NAMALWA (cell line): ENCODE data around the gene FYN.
"Not testable (repeated sequence)": the region's sequence is repeated elsewhere in the genome, so short reads cannot be mapped to it uniquely, and the experiment has no call there.

ENCODE experiments used
- DNase-seq: peaks from one replicate; pipeline ENCODE4 v3.0.0-alpha.2; 2015; ENCODE audit warnings: low spot score

The FYN gene

DNA sequence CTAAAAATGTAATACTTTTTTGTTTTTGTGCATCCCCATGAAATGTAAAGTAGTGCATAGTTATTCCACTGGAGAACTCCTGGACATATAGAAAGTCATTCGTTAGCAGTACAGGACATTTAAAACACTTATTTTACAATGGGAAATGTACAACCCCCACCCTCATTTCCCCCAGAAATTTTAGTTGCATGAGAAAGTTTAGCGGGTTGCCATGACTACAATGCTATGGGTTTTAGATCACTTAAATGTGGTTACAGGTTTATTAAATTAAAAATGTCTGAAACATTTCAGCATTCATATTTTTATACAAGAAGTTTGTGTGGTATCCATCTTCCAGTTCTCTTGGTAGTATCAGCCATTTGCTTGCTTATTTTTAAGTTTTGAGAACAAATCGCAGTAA, 212.7 kb downstream of the FYN start:
- DNase-seq, result no peak

DNA sequence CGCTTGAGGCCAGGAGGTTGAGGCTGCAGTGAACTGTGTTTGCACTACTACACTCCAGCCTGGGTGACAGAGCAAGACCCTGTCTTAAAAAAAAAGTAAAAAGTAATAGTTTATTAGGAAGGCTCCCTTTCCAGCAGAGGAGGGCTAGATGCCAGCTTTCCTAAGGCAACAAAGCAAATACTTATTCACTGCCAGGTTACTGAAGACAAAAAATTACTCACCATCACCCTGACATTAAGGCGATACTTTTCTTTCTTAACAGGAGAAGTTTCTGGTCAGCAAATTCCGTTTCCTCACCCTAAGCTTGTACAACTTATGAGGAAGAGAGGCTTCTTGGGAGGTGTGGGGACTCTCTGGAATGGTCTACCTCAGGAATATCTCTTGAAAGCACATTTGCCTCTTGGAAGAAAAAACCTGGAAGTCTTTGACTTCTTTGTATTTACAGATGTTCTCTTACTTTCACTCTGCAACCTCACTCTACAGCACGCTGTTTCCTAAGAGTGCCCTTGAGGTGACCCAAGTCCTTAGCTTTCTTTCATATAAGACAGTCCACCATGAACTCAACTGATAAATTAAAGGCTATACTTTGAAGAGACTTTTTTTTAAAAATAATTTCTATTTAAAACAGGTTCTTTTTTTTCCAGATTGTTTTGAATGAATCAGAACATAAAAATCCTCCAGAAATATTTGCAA, 214.6 kb downstream of the FYN start:
- no peak for DNase-seq

DNA sequence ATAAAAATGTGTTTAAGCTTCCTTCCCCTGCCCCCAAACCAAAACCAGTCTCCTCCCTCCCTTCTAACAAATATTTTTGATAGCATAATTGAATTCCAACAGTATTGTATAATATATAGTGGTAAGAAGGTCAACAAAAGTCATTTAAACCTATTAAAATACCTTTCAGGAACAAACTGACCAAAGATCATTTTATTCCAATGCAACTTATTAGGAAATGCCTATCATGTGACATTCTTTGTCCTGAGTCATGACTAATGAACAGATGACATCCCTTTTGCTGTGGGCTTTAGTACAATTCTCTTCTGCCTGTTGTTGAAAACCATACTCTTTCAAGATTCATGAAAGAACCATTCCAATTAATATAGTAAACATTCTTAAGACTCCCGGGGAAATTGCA, 216.1 kb downstream of the FYN start:
- no peak for DNase-seq

DNA sequence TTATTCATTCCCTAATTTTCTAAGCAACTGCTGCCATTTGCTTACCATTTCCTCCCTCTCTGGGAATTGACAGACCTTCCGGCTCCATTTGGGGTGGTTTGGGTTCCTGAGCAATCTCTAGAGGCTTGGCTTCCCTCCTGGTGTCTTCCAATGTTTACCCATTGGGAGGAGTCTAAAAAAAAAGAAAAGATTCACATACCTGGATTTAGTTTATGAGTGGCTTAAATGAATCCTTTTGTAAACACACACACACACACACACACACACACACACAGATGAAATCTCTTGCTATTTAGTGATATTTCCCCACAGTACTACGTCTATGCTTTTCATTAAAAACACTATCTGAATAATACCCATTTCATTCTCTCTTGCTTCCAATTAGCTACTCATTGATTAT, 219.3 kb downstream of the FYN start:
- DNase-seq, result no peak

DNA sequence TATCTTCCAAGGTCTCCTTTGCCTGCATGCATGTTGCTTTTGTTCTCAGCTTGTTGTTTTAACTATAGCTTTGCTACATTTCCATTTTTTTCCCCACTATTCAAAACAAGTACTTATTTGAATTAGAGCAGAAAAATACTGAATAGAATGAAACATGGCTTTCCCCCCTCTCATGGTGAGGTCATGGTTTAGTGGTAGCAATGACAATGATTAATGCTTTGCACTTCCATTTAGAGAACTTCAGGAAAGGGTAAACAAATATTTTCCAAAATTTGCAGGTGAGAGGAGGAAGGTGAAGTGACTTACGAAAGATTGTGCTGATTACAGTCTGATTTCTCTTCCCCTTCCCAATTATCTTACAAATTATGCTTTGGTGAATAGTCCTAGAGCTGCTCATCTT, 219.8 kb downstream of the FYN start:
- no peak for DNase-seq

DNA sequence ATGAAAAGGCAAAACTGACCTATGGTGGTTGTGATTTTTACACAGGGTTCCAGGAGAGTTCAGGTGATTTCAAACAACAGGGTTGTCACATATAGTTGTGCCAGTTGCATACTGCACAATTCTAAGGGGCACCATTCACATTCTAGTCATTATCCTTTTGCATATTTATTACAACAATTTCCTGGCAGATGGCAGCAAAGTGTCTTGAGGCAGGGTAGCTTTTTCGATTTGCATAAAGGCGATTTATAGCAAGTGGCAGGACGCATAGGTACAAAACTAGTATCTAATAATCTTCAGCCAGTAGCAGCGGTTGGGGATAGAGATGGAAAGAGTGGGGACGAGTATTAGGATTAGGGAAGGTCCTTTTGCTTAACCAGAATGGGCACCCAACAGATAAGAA, 221.1 kb downstream of the FYN start:
- DNase-seq, result peak; percentile 16

DNA sequence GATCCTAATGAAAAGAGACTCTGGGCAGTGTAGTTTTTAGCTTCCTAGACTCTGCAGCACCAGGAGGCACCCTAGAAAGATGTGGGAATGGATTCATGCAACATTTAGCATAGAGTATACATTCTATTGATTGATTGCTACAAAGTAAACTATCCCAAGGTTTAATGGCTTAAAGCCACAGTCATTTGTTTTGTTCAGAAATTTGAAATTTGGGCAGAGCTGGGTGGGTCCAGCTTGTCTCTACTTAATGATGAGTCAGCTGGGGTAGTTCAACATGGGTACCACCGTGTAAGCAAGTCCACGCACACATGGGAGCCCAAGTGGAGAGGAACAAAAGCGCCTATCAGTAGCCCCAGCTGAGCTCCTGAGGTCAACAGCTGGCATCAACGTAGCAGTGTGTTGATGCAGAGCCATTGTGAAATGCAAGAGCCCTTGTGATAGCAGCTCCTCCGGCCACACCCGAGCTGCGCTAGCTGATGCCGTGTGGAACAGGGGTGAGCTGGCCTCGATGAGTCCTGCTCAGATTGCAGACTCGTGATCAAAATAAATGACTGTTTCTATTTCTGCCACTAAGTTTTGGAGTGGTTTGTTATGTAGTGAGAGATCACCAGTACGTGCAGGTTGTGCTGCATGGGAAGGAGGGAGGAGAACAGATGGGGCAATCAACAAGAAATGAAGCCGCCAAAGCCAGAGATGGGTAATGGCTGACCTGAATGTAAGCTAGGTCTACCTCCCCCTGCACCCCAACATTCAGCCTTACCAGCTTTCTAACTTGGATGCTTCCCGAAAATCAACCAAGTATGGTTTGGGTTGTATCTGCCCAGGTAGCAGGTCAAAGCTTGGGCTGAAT, 221.8 kb downstream of the FYN start:
- DNase-seq, result no peak

DNA sequence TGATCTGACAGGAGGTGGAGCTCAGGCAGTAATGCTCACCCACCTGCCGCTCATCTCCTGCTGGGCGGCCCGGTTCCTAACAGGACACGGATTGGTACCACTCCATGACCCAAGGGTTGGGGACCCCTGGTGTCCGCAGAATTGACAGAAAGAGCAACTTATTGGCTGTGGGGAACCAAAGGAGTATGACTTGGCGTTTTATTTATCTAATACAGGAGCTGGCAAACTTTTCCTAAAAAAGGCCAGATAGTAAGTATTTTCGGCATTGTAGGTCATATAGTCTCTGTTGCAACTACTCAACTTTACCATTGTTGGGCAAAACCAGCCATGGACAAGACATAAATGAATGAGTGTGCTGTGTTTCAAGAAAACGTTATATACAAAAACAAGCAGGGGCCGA, 223.2 kb downstream of the FYN start:
- DNase-seq, result no peak

DNA sequence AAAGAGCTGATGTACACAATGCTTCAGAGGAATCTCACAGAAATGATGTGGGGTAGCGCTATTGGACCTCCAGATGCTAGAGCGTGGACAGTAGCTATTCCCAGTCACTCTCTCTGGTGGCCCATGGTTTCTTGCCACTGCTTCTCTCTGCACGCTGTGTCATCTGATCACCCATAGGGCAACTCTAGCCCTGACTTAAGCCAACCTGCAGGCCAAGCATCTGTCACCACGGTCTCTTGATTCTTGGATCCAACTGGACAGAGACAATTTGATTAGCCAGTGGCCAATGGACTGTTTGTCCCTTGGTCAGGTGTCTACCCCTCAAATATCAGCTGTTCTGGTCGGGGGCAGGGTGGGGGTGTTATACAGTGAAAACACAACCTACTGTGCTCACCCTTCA, 225.2 kb downstream of the FYN start:
- DNase-seq, result no peak

DNA sequence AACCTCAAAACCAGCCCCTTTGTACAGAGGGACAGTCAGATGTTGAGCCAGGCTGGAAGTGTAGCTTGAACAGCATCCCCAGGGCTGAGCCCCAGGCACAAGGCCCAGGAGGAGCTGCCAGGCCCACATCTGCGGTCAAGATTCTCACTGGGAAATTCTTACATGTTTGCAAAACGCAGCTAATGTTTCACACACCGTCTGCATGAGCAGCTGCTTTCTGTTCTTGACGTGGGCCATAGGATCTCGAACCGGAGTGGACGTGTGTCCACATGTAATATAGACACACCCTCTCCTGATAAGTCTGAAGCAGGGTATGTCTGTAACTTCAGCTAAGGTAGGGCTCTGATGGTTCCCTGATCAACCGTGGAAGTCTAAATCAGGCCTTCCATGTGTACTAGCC, 226.3 kb downstream of the FYN start:
- no peak for DNase-seq

DNA sequence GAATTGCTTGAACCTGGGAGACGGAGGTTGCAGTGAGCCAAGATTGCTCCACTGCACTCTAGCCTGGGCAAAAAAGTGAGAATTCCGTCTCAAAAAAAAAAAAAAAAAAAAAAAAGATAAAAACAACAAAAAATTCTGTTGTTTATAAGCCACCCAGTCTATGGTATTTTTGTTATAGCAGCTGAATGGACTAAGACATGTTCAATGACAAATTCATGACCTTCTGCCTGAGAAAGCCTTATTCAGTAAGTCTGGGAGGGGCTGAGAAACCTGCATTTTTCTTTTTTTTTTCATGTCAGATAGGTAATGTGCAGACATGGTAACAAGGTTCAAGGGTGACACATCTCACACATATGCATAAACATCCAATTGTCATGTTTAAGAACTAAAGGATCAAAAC, 227.2 kb downstream of the FYN start:
- DNase-seq, result no peak

DNA sequence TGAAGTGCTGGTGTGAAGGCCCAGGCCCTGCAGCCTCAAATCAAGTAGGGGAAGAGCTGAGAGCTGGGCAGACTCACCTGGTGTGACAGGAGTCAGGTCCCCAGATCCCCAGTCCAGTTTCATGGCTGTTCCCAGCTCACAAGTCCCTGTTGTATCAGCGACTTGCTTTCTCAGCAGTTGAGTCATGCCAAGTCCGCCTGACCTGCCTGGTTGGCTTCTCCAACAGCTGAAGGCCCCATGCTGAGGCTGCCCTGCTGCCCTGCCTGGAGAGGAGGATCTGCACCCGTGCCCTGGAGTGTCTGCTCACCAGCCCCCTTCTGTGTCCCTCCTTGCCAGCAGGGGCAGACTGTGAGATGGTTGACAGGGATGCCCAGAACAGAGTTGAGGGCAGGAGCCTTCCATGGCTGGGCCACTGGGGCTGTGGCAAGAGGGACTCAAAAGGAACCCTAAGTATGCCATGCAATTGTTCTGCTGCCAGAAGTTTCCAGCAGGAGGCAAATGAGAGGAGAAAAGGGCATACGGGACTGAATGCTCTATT, 228.3 kb downstream of the FYN start:
- no peak for DNase-seq

DNA sequence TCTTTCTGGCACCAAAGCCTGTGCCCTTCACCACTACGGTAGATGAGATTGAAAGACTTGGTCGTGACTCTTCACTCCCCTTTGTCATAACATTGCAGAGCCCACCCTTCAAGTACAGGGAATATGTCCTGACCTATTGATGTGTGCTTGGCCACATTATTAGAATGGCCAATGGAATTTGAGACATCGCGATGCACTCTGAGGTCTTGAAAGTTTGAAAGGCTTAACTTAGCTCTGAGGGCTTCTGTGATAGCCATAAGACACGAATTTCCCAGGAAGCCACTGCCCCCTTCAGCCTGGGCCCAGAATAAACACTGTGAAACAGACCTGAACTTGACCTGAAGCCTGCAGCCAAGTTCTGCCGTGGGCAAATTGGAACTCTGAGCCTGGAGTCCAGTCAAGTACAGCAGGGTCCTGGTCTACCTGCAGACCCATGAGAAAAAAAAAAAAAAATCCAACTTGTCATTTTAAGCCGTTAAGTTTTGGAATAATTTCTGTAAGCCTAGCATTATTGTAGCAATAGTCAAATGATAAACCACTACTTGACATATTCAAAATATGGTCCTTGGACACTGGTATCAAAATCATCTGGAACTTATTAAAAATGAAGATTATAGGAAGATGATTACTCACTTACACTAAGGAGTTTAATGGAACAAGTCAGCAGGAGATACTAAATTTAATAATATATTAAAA, 230.6 kb downstream of the FYN start:
- DNase-seq, result peak; percentile 79

DNA sequence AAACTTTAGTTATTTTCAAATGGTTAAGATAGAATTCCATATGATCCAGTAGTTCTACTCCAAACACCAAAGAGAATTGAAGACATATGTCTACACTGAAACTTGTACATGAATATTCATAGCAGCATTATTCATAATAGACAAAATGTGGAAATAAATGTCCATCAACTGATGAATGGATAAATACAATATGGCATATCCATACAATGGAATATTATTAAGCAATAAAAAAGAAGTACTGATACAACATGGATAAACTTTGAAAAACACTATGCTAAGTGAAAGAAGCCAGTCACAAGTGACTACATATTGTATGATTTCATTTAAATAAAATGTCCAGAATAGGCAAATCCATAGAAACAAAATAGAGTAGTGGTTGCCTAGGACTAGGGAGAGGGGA, 234.0 kb downstream of the FYN start:
- no peak for DNase-seq

DNA sequence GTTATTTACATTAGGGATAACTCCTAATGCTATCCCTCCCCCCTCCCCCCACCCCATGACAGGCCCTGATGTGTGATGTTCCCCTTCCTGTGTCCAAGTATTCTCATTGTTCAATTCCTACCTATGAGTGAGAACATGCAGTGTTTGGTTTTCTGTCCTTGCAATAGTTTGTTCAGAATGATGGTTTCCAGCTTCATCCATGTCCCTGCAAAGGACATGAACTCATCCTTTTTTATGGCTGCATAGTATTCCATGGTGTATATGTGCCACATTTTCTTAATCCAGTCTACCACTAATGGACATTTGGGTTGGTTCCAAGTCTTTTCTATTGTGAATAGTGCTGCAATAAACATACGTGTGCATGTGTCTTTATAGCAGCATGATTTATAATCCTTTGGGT, 238.3 kb downstream of the FYN start:
- DNase-seq, result not testable (repeated sequence)

DNA sequence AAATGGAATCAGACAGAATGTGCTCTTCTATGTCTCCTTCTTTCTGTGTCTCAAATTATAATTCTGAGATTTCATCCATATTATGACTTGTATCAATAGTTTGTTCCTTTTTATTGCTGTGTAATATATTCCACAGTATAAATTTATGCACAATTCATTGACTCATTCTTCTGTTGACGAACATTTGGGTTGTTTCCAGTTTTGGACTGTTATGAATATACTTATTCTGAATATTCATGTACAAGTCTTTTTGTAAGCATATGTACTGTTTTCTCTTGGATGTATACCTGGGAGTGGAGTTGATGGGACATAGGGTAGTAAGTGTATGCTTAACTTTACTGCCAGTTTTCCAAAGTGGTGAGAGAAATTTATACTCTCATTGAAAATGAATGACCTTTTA, 239.4 kb downstream of the FYN start:
- no peak for DNase-seq

DNA sequence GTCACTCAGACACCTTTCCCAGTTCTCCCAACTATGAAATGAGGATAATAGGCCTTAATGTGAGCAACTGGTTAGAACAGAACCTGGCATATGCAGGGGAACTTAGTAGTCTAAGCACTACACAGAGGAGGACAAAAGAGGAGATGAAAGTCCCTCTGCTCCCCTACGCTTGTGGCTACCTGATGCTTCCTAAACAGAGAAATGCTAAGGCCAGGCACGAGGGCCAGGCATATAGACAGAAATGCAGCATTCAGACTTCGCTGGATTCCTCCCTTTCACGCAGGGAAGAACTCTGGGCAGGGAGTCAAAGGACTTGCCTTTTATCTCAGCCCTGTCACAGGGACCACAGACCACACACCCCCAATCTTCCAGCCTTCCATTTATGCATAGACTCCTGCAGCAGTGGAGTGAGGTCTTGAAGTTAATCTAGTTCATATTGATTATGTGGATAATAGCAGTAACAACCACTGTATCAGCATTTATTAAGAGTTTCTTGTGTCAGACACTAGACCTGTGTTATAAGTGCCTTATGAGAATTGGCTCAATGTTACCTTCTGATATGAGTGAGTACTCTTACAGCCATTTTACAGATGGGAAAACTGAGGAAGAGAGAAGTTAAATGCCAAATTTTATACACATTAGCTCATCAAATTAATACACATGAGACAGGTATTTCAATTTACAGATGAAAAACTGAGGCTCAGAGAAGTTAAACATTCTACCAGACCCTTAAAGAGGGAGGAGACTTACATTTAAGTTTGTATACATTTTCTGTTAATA, 240.6 kb downstream of the FYN start:
- DNase-seq, result no peak

DNA sequence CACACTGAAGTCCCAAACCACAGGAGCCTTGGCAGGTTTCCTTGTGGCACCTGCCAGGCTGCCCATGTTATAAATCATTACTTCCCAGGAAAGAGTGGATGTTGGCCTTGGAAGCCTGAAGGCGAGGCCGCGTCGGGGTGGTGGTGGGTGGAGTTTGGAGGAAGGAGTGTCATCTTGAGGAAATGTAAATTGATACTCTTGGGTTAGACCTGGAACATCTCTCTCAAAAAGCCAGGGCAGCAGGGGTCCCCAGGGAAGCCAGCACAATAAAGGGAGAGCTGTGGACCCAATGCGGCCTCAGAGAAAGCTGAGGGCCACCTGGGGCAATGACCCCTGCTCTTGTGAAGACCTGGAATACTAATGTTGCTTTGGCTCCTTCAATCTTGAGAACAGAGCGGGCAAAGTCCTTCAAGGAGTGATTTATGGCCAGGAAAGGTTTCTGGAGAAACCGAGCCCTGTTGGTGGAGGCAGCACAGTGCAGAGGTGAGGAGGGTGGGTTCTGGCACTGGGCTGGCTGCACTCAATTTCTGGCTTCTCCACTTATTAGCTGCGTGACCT, 241.3 kb downstream of the FYN start:
- no peak for DNase-seq

DNA sequence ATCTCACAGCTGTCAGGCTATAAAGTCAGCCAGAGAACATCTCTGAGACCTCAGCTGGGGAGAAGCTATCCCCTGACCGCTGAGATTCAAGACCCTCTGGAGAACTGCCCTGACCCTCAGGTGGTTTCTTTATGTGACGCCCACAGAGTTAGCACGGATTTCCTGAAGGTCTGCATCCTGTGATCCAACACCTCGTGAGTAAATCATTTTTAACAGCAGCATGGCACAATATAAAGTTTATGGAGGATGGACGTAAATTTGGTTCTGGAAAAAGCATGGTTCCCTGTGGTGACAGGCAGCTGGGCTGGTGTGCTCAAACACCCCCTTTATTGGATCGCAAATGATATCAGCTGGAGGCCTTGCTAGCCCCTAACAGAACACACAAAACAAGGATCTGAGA, 242.2 kb downstream of the FYN start:
- no peak for DNase-seq

DNA sequence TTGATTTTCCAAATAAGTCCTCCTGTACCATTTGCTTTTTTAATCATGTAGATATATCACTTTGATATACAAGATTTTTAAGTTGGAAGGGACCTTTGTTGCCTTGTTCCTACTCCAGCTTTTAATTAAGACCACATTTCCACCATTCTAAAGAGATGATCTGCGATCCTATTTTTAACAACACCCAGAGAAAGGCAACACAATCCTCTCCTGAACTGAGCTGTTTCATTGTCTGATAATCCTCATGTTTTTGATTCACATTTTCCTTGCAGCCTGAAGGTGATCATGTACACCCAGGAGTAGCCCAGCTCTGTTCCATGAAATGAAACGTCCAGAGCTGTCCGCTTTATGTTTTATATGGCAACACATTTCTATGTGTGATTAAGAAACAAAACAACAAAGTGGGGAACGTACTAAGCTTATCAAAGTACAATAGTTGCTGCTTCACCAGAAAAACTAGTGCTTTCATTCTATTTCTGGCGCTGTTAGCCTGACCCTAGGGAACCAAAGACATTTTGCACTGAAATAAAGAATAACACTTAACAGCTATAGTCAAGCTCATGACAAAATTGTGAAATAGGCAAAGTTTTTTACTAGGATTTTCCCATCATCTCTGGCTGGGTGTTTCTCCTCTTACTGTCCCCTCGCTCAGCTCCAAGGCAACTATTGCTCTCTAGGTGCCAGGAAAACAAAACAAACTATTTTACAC, 245.0 kb downstream of the FYN start:
- no peak for DNase-seq

DNA sequence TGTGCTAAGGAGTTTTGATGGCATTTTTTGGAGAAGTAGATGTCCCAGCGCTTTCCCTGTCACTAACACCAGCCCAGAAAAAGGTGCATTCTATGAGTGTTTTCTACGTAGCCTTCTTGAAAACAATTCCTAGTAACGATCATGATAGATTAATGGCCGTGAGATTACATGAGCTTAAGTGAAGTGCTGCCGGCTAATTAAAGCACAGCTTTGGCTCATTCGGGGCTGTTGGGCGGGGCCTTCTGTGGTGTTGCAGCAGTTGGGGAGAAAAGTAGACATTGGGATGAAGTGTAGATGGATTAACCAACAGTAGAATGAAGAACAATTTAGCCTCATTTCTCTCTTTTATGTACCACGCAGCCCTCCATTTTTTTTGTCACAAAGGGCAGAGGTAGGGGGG, 246.8 kb downstream of the FYN start:
- DNase-seq, result no peak
